Measurements from ENCODE around the gene PRKRA.
"Not testable (repeated sequence)": the region's sequence is repeated elsewhere in the genome, so short reads cannot be mapped to it uniquely, and the experiment has no call there.

The PRKRA gene

DNA sequence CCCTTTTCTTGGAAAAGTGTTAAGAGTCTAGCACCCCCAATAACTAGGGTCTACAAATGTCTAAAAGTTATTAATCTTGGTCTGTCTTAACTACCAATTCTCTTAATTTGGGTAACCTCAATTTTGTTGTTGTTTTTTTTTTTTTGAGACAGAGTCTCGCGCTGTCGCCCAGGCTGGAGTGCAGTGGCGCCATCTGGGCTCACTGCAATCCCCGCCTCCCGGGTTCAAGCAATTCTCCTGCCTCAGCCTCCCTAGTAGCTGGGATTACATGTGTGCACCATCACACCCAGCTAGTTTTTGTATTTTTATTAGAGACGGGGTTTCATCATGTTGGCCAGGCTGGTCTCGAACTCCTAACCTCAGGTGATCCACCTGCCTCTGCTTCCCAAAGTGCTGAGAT lies 38.5 kb downstream of the PRKRA start:
- not testable (repeated sequence) for DNase-seq

DNA sequence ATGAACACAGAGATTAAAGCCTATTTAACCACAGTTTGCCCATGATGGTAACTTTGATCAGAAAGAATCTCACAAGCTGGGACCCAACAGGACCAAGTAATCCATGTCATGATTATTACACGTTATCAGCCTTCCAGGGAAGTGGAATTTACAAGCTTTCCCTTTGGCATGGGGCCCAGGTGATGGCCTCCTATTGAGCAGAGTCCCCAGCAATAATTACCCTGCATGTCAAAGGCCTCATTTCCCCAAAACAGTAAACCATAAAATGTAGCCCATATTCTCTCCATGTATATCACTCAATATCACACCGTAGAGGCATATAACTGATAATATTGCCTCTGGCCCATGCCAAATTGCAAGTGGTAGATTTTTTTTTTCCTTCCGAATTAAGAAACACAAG lies 38.9 kb downstream of the PRKRA start:
- DNase-seq = no peak

GRCh38 chr2:178409261-178409660 lies 41.7 kb downstream of the PRKRA start:
- no peak for DNase-seq

- no peak for DNase-seq
Observed at GRCh38 chr2:178404368-178404767, 46.6 kb downstream of the PRKRA start.

DNA sequence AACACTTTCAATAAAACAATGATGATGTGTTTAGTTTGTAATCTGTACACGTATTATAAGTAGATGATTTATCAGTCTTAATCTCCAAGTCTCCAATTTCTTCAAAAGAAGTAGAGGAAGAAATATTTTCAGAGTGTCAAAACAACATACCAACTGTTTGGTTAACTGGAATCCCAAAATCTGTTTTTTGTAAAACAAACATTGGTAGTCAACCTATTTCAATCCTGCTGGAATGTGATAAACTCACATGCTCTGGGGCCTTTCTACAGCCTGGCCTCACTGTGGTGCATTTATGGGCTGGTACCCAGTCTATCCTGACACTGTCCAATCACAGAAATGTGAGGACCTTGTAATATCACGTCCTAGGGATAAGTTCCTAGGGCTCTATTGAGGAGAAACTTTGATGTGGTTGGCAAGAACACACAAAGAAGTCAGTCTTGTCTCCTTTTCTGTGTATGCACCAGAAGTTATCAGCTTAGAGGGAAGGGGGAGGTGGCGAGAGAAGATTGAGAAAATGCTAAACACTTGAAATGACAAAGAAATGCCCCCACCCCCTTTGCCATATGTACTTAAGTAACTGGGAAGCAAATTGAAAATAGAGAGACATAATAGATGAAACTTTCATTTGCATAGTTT lies 47.2 kb downstream of the PRKRA start:
- no peak for DNase-seq

DNA sequence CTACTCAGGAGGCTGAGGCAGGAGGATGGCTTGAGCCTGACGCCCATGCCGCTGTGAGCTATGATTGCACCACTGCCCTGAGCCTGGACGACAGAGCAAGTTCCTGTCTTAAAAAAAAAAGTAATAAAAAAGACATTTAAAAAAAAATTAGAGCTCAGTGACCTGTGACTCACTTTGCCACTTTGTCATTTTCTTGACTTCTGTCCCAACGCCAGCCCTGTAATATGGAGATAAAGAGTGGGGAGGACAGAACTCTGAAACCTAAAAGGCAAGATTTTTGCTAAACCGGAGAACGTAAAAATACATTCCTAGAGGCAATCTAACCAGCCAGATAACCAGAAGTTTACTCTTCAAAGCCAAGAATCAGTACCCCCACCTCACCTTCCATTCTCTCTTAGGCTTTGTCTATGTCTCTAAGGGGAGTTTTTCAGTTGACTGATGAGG lies 49.0 kb downstream of the PRKRA start:
- DNase-seq = no peak

DNA sequence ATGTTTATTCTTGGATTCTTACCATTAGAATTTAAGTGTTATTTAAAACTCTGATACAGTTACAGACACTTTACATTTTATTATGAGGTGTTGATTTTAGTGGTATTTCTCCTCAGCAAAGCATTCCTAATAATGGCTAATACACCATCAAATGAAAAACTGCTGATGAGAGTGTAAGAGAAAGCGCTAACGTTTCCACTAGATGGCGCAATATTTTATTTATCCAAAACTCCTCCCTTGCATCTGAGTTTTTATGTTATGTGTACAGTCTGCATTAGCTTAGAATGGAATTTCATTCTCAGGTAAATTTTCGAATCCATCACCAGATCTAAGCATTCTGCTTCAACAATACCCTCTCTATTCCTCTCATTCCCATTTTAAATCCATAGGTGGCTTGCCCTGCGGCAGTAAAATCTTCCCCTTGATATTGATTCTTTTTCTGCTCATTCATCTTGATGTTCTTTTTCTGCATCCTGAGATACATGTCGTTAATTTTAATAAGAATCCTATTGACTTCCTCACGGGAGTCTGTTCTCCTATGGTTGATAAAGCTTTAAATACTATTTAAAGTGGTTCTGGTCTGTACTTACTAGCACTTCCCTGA lies 53.9 kb downstream of the PRKRA start:
- peak in 1 of 2 donors; percentile 51 for DNase-seq

DNA sequence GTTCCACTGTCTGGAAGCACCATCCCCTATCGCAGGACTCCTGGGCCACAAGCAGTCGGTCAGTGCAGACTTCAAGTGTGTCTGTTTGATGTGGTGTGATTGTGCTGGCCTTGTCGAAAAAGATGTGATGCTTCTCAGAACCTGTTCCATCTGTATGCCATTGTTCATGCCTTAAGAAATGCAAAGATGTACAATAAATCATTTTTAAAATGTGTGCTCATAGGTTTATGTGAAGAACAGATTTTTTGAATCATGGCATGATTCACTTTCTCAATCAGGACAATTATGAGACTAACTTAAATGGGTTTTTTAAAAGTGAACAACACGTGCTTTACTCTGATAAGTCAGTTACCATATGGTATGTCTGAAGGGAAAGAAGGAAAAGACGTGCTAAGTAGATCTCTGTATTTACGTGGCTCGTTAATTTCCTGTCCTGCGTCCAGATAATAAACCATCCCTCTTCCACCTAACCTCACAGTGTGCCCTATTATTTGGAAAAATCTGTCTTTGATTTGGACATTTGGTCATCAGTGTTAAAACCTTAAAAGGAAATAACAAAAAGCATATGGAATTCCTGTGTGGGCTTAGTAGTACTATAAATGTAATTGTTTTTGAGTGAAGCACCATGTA lies 54.9 kb downstream of the PRKRA start:
- no peak for DNase-seq

- no peak for DNase-seq
Observed at GRCh38 chr2:178395295-178395694, 55.7 kb downstream of the PRKRA start.

DNA sequence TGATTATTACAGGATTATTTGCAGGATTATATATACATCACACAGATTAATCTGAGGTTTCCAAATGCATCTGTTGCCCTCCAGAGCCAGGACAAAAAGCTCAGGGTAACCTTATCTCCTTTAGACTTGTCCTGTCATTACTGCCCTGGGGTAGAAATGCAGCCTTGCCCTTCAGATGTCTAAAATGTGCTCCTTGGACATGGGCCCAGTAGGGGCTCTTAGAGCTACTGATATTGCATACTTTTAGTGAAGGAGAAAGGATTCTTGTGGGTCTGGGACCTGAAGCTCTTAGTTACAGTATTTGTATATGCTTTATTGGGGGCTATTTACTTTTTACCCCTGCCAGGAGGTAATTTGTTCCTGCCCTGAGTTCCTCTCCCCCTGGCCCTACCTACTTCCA lies 56.1 kb downstream of the PRKRA start:
- DNase-seq = no peak

DNA sequence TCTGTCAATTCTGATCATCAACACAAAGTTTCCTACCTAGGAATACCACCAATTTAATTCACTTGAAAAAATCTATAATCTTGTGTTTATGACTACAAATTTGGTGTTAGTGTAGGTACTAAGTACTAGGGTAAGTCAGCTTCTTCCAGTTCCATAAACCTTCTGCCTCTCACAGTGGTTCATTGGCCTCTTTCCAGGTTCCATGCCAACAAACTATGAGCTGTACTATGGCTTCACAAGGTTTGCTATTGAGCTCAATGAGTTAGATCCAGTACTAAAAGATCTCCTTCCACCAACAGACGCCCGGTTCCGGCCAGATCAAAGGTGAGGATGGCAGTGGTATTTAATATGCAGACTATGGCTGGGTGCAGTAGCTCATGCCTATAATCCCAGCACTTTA lies 58.8 kb downstream of the PRKRA start:
- no peak for DNase-seq

GRCh38 chr2:178391701-178392100 lies 59.3 kb downstream of the PRKRA start:
- no peak for DNase-seq

- DNase-seq = no peak
Observed at GRCh38 chr2:178388287-178388686, 62.7 kb downstream of the PRKRA start.

- no peak for DNase-seq
Observed at GRCh38 chr2:178386986-178387597, 63.9 kb downstream of the PRKRA start.

GRCh38 chr2:178385595-178386148 lies 65.3 kb downstream of the PRKRA start:
- DNase-seq = no peak

GRCh38 chr2:178383718-178384117 lies 67.3 kb downstream of the PRKRA start:
- no peak for DNase-seq
